HG03439 (cell line): Measurements from ENCODE around the gene NLRP14.

ENCODE experiments used
- ATAC-seq: cut with Tn5 transposase; IDR thresholded peaks from one replicate; pipeline ENCODE4 v1.9.1; 2021; ENCODE audit warnings: mild to moderate bottlenecking, moderate library complexity; ENCODE audit not compliant: unreplicated experiment

NLRP14 gene

GRCh38 chr11:7020183-7020917, at the start of gene NLRP14, which contains the start of gene ZNF214:
NLRP14 (plus strand) TSS chr11:7020479; CDS start chr11:7038587, 18,108 bp downstream.
ZNF214 (minus strand) TSS chr11:7020346; CDS start chr11:7002835, 17,511 bp downstream.
- ATAC-seq, result no peak

- ATAC-seq, result no peak
Observed at GRCh38 chr11:6979365-6979764, 40.9 kb upstream of the NLRP14 start.

GRCh38 chr11:6986487-6986886, 33.8 kb upstream of the NLRP14 start:
- no peak for ATAC-seq

- no peak for ATAC-seq
Observed at GRCh38 chr11:6988506-6988905, 31.8 kb upstream of the NLRP14 start.

- no peak for ATAC-seq
Observed at GRCh38 chr11:6991227-6991626, 29.1 kb upstream of the NLRP14 start.

GRCh38 chr11:6992026-6992425, 28.3 kb upstream of the NLRP14 start:
- no peak for ATAC-seq

GRCh38 chr11:6992457-6993417, 27.5 kb upstream of the NLRP14 start:
- ATAC-seq, result no peak

GRCh38 chr11:6995703-6996102, 24.6 kb upstream of the NLRP14 start:
- no peak for ATAC-seq

GRCh38 chr11:7004482-7004881, 15.8 kb upstream of the NLRP14 start:
- no peak for ATAC-seq

- ATAC-seq, result no peak
Observed at GRCh38 chr11:7014118-7014517, 6.2 kb upstream of the NLRP14 start.

GRCh38 chr11:7016011-7016410, 4.3 kb upstream of the NLRP14 start:
- ATAC-seq, result no peak

- ATAC-seq, result no peak
Observed at GRCh38 chr11:7019500-7020182, 638 bp upstream of the NLRP14 start.

GRCh38 chr11:7021318-7021717, 1.0 kb downstream of the NLRP14 start:
- no peak for ATAC-seq

GRCh38 chr11:7028141-7028540, 7.9 kb downstream of the NLRP14 start:
- ATAC-seq, result no peak

GRCh38 chr11:7030836-7031235, 10.6 kb downstream of the NLRP14 start:
- no peak for ATAC-seq

- no peak for ATAC-seq
Observed at GRCh38 chr11:7031471-7031871, 11.2 kb downstream of the NLRP14 start.

GRCh38 chr11:7032692-7033091, 12.4 kb downstream of the NLRP14 start:
- ATAC-seq, result no peak

- no peak for ATAC-seq
Observed at GRCh38 chr11:7034019-7034418, 13.7 kb downstream of the NLRP14 start.

GRCh38 chr11:7046474-7047175, 26.3 kb downstream of the NLRP14 start:
- ATAC-seq, result no peak

GRCh38 chr11:7050191-7050590, 29.9 kb downstream of the NLRP14 start:
- ATAC-seq, result peak; percentile 73
